HepG2 (cell line): ENCODE results near the gene TRIM25. TPM values are rescaled to one million over a fixed set of nuclear protein-coding genes. Genes with fewer than 3 reads are reported as not detected.
A peak's percentile ranks its signal among the peaks of the same experiment; 100 is the strongest.

Experiments used
- ATF7 ChIP-seq, 2 experiments: fragments of 450-650 bp in 1 of 2; sonication (generic) in 1 of 2; formaldehyde crosslinking in 1 of 2; IDR thresholded peaks; 2 replicates each; pipeline versions ENCODE4 v1.4.0 to v1.6.1; 2016 to 2020; ENCODE audit warnings: antibody characterized with exemption in 1 of 2, mild to moderate bottlenecking in 1 of 2, missing genetic modification reagents in 1 of 2
- EZH2 ChIP-seq: conservative IDR thresholded peaks from 2 replicates; pipeline ENCODE4 v1.6.1; 2012; ENCODE audit warnings: mild to moderate bottlenecking, low read depth, low read length, moderate library complexity
- KLF15 ChIP-seq: sonication (generic); formaldehyde crosslinking; IDR thresholded peaks from 2 replicates; pipeline ENCODE4 v1.8.1; 2023; ENCODE audit warnings: borderline replicate concordance, mild to moderate bottlenecking, inconsistent platforms, missing genetic modification reagents, mixed read lengths
- MBNL3 ChIP-seq: fragments of 250-450 bp; sonication (Bioruptor Pico); conservative IDR thresholded peaks from 2 replicates; pipeline ENCODE4 v1.8.0; 2022; ENCODE audit warnings: mild to moderate bottlenecking, inconsistent platforms
- RAD21 ChIP-seq: fragments of 450-650 bp; formaldehyde crosslinking; IDR thresholded peaks from 2 replicates; pipeline ENCODE4 v1.5.0; 2020; ENCODE audit warnings: mild to moderate bottlenecking
- TP53 ChIP-seq: sonication (generic); formaldehyde crosslinking; conservative IDR thresholded peaks from 2 replicates; pipeline ENCODE4 v1.4.0; 2020; ENCODE audit warnings: missing genetic modification reagents
- polyA plus RNA-seq, 8 experiments: library from polyadenylated mRNA; depleted of rRNA in 3 of 8; stranded (reverse) in 7 of 8; unstranded in 1 of 8; fragments of >200 nt; fragmentation: Illumina TruSeq in 4 of 8; extraction: Trizol in 4 of 8; gene quantifications; 2 replicates each; pipeline versions ENCODE4 v1.2.1 to v1.2.3, GENCODE V29; 2011 to 2016; ENCODE audit warnings: low read depth in 4 of 8, missing spikeins in 1 of 8, mixed read lengths in 1 of 8; ENCODE audit not compliant: insufficient read depth in 1 of 8
- total RNA-seq, 5 experiments: library from RNA; depleted of rRNA; stranded (reverse); fragments of >200 nt; fragmentation: Illumina TruSeq; extraction: Trizol; gene quantifications; 2 replicates each; pipeline ENCODE4 v1.2.3, GENCODE V29; 2016; ENCODE audit warnings: low read depth in 1 of 5
- TF ChIP-seq, protein P1 (sequence below): sonication (generic); formaldehyde crosslinking; IDR thresholded peaks from 2 replicates; pipeline ENCODE4 v1.9.0; 2021; ENCODE audit warnings: mild to moderate bottlenecking, missing genetic modification reagents
- TF ChIP-seq, protein P2 (sequence below): sonication (generic); IDR thresholded peaks from 2 replicates; pipeline ENCODE4 v1.6.1; 2016; ENCODE audit warnings: low read depth, borderline replicate concordance
- TF ChIP-seq, protein P3 (sequence below): fragments of 450-650 bp; IDR thresholded peaks from 2 replicates; pipeline ENCODE4 v1.6.1; 2017; ENCODE audit warnings: mild to moderate bottlenecking
- TF ChIP-seq, protein P4 (sequence below): sonication (generic); formaldehyde crosslinking; IDR thresholded peaks from 2 replicates; pipeline ENCODE4 v1.9.0; 2021; ENCODE audit warnings: missing genetic modification reagents, borderline replicate concordance

Gene TRIM25
- total and polyA plus RNA-seq, 2 of the 13 experiments (the other 11 are each of a cell fraction or from before 2014, with no cell fraction given) = 30.8 to 42.2 TPM

DNA sequence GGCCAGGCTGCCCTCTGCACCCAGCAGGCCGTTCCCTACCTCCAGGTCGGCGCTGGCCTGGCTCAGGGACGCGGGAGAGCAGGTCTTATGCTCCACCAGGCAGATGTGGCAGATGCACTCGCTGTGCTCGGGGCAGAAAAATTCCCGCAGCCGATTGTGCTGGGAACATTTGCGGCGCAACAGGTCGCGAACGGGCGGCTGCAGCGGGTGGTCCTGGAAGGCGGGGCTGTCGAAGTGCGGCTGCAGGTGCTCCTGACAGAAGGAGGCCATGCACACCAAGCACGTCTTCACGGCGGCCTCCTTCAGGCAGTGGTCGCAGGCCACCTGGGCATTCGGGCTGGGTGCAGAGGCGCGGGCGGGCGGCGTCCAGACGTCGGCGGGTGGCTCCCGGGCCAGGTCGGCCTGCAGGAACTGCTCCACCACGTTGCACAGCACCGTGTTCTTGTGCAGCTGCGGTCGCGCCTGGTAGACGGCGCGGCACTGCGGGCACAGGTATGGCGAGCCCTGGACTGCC is 439 bp downstream of the TRIM25 start (continued):
- TF ChIP-seq, protein P1, sequence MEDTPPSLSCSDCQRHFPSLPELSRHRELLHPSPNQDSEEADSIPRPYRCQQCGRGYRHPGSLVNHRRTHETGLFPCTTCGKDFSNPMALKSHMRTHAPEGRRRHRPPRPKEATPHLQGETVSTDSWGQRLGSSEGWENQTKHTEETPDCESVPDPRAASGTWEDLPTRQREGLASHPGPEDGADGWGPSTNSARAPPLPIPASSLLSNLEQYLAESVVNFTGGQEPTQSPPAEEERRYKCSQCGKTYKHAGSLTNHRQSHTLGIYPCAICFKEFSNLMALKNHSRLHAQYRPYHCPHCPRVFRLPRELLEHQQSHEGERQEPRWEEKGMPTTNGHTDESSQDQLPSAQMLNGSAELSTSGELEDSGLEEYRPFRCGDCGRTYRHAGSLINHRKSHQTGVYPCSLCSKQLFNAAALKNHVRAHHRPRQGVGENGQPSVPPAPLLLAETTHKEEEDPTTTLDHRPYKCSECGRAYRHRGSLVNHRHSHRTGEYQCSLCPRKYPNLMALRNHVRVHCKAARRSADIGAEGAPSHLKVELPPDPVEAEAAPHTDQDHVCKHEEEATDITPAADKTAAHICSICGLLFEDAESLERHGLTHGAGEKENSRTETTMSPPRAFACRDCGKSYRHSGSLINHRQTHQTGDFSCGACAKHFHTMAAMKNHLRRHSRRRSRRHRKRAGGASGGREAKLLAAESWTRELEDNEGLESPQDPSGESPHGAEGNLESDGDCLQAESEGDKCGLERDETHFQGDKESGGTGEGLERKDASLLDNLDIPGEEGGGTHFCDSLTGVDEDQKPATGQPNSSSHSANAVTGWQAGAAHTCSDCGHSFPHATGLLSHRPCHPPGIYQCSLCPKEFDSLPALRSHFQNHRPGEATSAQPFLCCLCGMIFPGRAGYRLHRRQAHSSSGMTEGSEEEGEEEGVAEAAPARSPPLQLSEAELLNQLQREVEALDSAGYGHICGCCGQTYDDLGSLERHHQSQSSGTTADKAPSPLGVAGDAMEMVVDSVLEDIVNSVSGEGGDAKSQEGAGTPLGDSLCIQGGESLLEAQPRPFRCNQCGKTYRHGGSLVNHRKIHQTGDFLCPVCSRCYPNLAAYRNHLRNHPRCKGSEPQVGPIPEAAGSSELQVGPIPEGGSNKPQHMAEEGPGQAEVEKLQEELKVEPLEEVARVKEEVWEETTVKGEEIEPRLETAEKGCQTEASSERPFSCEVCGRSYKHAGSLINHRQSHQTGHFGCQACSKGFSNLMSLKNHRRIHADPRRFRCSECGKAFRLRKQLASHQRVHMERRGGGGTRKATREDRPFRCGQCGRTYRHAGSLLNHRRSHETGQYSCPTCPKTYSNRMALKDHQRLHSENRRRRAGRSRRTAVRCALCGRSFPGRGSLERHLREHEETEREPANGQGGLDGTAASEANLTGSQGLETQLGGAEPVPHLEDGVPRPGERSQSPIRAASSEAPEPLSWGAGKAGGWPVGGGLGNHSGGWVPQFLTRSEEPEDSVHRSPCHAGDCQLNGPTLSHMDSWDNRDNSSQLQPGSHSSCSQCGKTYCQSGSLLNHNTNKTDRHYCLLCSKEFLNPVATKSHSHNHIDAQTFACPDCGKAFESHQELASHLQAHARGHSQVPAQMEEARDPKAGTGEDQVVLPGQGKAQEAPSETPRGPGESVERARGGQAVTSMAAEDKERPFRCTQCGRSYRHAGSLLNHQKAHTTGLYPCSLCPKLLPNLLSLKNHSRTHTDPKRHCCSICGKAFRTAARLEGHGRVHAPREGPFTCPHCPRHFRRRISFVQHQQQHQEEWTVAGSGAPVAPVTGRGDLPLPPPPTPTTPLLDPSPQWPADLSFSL (CRISPR knock-in tag) = peak; percentile 73
- TF ChIP-seq, protein P2, sequence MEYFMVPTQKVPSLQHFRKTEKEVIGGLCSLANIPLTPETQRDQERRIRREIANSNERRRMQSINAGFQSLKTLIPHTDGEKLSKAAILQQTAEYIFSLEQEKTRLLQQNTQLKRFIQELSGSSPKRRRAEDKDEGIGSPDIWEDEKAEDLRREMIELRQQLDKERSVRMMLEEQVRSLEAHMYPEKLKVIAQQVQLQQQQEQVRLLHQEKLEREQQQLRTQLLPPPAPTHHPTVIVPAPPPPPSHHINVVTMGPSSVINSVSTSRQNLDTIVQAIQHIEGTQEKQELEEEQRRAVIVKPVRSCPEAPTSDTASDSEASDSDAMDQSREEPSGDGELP = no peak
- TF ChIP-seq MBNL3 (CRISPR knock-in tag) (no peak), ATF7 (IDR thresholded peaks at IDR 0.05) (no peak), ATF7 (CRISPR knock-in tag; IDR thresholded peaks at IDR 0.05) (no peak), EZH2 (no peak), TP53 (no peak), KLF15 (CRISPR knock-in tag) (no peak), RAD21 (no peak)
- TF ChIP-seq, protein P3, sequence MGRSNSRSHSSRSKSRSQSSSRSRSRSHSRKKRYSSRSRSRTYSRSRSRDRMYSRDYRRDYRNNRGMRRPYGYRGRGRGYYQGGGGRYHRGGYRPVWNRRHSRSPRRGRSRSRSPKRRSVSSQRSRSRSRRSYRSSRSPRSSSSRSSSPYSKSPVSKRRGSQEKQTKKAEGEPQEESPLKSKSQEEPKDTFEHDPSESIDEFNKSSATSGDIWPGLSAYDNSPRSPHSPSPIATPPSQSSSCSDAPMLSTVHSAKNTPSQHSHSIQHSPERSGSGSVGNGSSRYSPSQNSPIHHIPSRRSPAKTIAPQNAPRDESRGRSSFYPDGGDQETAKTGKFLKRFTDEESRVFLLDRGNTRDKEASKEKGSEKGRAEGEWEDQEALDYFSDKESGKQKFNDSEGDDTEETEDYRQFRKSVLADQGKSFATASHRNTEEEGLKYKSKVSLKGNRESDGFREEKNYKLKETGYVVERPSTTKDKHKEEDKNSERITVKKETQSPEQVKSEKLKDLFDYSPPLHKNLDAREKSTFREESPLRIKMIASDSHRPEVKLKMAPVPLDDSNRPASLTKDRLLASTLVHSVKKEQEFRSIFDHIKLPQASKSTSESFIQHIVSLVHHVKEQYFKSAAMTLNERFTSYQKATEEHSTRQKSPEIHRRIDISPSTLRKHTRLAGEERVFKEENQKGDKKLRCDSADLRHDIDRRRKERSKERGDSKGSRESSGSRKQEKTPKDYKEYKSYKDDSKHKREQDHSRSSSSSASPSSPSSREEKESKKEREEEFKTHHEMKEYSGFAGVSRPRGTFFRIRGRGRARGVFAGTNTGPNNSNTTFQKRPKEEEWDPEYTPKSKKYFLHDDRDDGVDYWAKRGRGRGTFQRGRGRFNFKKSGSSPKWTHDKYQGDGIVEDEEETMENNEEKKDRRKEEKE = no peak
- TF ChIP-seq, protein P4, sequence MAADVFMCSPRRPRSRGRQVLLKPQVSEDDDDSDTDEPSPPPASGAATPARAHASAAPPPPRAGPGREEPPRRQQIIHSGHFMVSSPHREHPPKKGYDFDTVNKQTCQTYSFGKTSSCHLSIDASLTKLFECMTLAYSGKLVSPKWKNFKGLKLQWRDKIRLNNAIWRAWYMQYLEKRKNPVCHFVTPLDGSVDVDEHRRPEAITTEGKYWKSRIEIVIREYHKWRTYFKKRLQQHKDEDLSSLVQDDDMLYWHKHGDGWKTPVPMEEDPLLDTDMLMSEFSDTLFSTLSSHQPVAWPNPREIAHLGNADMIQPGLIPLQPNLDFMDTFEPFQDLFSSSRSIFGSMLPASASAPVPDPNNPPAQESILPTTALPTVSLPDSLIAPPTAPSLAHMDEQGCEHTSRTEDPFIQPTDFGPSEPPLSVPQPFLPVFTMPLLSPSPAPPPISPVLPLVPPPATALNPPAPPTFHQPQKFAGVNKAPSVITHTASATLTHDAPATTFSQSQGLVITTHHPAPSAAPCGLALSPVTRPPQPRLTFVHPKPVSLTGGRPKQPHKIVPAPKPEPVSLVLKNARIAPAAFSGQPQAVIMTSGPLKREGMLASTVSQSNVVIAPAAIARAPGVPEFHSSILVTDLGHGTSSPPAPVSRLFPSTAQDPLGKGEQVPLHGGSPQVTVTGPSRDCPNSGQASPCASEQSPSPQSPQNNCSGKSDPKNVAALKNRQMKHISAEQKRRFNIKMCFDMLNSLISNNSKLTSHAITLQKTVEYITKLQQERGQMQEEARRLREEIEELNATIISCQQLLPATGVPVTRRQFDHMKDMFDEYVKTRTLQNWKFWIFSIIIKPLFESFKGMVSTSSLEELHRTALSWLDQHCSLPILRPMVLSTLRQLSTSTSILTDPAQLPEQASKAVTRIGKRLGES (CRISPR knock-in tag) = no peak
